Measurements from ENCODE around the gene CCDC158. TPM values are rescaled to one million over a fixed set of nuclear protein-coding genes. Genes with fewer than 3 reads are reported as not detected.
"Not testable (repeated sequence)": the region's sequence is repeated elsewhere in the genome, so short reads cannot be mapped to it uniquely, and the experiment has no call there.

CCDC158 gene
- total and polyA plus RNA-seq, 12 donors = 0.01 to 1.0 (median 0.29) TPM

DNA sequence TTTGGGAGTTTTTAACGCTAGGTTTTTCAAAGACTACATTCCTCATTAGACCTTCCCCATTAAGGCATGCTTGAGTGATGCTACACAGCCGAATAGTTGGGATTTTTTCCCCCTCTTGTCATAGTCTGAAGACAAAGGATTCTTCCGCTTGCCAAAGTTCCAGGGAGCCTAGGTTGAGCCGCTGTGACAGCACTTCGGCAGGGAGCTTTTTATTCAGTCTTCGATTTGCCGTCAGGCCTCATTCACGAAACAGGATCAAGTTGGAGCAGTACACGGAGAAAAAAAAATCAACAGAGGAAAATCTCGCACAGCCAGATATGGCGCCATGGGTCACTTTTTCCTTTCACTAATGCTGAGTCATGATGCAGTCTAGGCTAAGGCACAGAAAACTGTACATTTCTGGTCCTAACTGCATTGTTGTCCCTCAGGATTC, 38.4 kb upstream of the CCDC158 start:
- Histone ChIP-seq H3K9me3 (peaks cover 0 to 16% (median 3%) of the 10 kb centered on the region in 11 donors), H3K27me3 (no peaks in the 10 kb centered on the region), H3K4me3 (peak overlapping the region in 4 of 10 donors; percentile 12 to 19 (median 15)), H3K4me1 (peaks cover 0 to 13% (median 9%) of the 10 kb centered on the region in 9 donors), H3K36me3 (no peaks in the 10 kb centered on the region), H3K27ac (peak overlapping the region in 8 of 10 donors; percentile 53 to 70 (median 60))
- TF ChIP-seq, protein P1, sequence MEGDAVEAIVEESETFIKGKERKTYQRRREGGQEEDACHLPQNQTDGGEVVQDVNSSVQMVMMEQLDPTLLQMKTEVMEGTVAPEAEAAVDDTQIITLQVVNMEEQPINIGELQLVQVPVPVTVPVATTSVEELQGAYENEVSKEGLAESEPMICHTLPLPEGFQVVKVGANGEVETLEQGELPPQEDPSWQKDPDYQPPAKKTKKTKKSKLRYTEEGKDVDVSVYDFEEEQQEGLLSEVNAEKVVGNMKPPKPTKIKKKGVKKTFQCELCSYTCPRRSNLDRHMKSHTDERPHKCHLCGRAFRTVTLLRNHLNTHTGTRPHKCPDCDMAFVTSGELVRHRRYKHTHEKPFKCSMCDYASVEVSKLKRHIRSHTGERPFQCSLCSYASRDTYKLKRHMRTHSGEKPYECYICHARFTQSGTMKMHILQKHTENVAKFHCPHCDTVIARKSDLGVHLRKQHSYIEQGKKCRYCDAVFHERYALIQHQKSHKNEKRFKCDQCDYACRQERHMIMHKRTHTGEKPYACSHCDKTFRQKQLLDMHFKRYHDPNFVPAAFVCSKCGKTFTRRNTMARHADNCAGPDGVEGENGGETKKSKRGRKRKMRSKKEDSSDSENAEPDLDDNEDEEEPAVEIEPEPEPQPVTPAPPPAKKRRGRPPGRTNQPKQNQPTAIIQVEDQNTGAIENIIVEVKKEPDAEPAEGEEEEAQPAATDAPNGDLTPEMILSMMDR (IDR thresholded peaks at IDR 0.05) = no peak
- 17 to 30% methylated on average over 11 of the region's 11 CpGs for WGBS, 2 donors
- DNase-seq = peak in 1 of 2 donors; percentile 26
- intact Hi-C loops (cut with DNase I) = no loop called here
- ATAC-seq = peak in 7 of 8 donors; percentile 57 to 87 (median 79)

DNA sequence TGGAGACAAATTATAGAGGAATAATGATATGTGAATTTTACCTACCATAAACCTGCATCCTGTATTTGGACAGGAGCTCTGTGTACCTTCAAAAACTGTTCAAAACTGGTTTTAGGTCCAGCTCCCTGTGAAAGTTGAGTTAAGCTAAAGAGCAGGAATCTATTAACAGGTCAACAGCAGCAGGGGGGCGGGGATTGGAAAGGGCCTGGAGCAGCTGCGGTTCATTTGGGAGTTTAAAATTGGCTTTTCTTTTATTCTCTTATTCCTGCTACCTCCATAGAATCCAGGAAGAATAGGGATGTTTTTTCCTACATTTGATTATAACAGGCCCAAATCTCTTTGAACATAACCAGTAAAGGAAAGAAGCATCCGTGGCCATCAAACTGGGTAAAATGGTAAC, 37.9 kb upstream of the CCDC158 start:
- no peaks in the 10 kb centered on the region for H3K36me3 ChIP-seq
- WGBS, 2 donors = 45 to 56% methylated on average over 3 of the region's 3 CpGs
- H3K27me3 ChIP-seq = no peaks in the 10 kb centered on the region
- ATAC-seq = peak in 2 of 8 donors; percentile 21 to 29
- DNase-seq = peak in 1 of 2 donors; percentile 13
- peaks cover 0 to 13% (median 3%) of the 10 kb centered on the region in 11 donors for H3K9me3 ChIP-seq
- peak overlapping the region in 2 of 10 donors; percentile 13 to 17 for H3K4me3 ChIP-seq
- peak overlapping the region in 8 of 10 donors; percentile 53 to 70 (median 60) for H3K27ac ChIP-seq
- intact Hi-C loops (cut with DNase I) = no loop called here
- TF ChIP-seq, protein P1 (IDR thresholded peaks at IDR 0.05) = no peak
- peaks cover 0 to 13% (median 9%) of the 10 kb centered on the region in 9 donors for H3K4me1 ChIP-seq

DNA sequence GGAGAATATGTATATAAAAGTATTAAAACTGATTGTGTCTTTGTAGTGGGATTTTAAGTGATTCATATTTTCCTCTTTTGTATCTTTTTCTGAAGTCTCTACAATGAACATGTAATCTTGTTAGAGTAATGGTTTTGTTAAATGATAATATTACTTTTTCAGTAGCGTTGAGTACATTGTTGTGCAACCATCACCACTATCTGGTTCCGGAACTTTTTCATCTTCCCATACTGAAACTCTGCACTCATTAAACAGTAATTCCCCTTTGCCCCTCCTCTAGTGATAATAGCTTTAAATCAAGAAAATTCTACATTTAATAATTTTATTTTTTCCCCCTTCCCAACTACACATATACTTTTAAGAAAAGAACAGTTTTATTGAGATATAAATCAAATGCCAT, 37.4 kb upstream of the CCDC158 start:
- no peak for DNase-seq
- Histone ChIP-seq H3K9me3 (peaks cover 0 to 7% (median 0%) of the 10 kb centered on the region in 11 donors), H3K4me1 (peaks cover 0 to 13% (median 9%) of the 10 kb centered on the region in 9 donors), H3K27me3 (no peaks in the 10 kb centered on the region), H3K27ac (peak overlapping the region in 1 of 10 donors; percentile 70), H3K4me3 (no peak overlapping the region), H3K36me3 (no peaks in the 10 kb centered on the region)
- intact Hi-C loops (cut with DNase I) = no loop called here
- TF ChIP-seq, protein P1 (IDR thresholded peaks at IDR 0.05) = no peak
- no peak for ATAC-seq
- WGBS, 2 donors = 80 to 84% methylated on average over 2 of the region's 2 CpGs

DNA sequence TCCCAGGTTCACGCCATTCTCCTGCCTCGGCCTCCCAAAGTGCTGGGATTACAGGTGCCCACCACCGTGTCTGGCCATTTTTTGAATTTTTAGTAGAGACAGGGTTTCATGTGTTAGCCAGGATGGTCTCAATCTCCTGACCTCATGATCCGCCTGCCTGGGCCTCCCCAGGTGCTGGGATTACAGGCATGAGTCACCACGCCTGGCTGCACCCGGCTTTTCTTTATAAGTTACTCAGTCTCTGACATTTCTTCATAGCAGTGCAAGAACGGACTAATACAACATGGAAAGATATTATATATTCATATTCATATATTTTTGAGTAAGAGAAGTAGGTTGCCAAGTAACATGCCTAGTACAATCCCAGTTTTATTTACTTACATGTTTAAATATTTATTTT, 36.9 kb upstream of the CCDC158 start:
- Histone ChIP-seq H3K27ac (no peak overlapping the region), H3K36me3 (no peaks in the 10 kb centered on the region), H3K9me3 (peaks cover 0 to 3% (median 0%) of the 10 kb centered on the region in 11 donors), H3K27me3 (no peaks in the 10 kb centered on the region), H3K4me1 (peaks cover 0 to 13% (median 9%) of the 10 kb centered on the region in 9 donors), H3K4me3 (no peak overlapping the region)
- TF ChIP-seq, protein P1 (IDR thresholded peaks at IDR 0.05) = no peak
- ATAC-seq (no peak), DNase-seq (no peak)
- intact Hi-C loops (cut with DNase I) = no loop called here
- WGBS, 2 donors = 81 to 97% methylated on average over 7 of the region's 7 CpGs

DNA sequence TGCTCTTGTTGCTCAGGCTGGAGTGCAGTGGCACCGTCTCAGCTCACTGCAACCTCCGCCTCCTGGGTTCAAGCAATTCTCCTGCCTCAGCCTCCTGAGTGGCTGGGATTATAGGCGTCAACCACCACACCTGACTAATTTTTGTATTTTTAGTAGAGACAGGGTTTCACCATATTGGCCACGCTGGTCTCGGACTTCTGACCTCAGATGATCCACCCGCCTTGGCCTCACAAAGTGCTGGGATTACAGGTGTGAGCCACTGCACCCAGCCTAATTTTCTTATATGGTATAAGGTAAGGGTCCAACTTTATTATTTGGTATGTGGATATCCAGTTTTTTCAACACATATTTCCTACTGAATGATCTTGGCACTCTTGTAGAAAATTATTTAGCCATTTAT, 33.1 kb upstream of the CCDC158 start:
- intact Hi-C loops (cut with DNase I); H3K4me3 ChIP-seq: not testable (repeated sequence)

More for the DNA sequence above, 33.1 kb upstream of the CCDC158 start:
- not testable (repeated sequence) for H3K9me3 ChIP-seq, H3K27ac ChIP-seq, H3K36me3 ChIP-seq, H3K4me1 ChIP-seq, ATAC-seq, DNase-seq, H3K27me3 ChIP-seq
- 95 to 96% methylated on average over 6 of the region's 6 CpGs for WGBS, 2 donors
